BJ (cell line): ENCODE data around the gene TMEM14A. TPM values are rescaled to one million over a fixed set of nuclear protein-coding genes. Genes with fewer than 3 reads are reported as not detected.
"Not testable (repeated sequence)": the region's sequence is repeated elsewhere in the genome, so short reads cannot be mapped to it uniquely, and the experiment has no call there.

Source experiments
- CTCF ChIA-PET: fragments of 350-600 bp; formaldehyde crosslinking; extraction: SDS; loops from one replicate; lab custom pipeline; 2021; ENCODE audit warnings: antibody characterized with exemption, inconsistent platforms; lab: Yijun Ruan, JAX
- POLR2A ChIA-PET: fragments of 300-600 bp; sonication (Branson Sonifier 250); formaldehyde crosslinking; extraction: SDS; loops from one replicate; lab custom pipeline; 2021; ENCODE audit warnings: antibody characterized with exemption; lab: Charles Lee
- DNase-seq: peaks from one replicate; pipeline ENCODE4 v3.0.0-alpha.2; 2011; ENCODE audit warnings: low read depth
- H3K27me3 ChIP-seq: 2 replicates; pipeline ENCODE4 v1.6.0; 2011; ENCODE audit warnings: low read length; ENCODE audit not compliant: control insufficient read depth, insufficient read depth
- H3K36me3 ChIP-seq: 2 replicates; pipeline ENCODE4 v1.5.1; 2011; ENCODE audit warnings: low read length; ENCODE audit not compliant: control insufficient read depth, insufficient read depth
- H3K4me3 ChIP-seq: 2 replicates; pipeline ENCODE4 v1.5.1; 2011; ENCODE audit warnings: low read depth, mild to moderate bottlenecking, control low read depth, low read length
- CTCF ChIP-seq: IDR thresholded peaks from 2 replicates; pipeline ENCODE4 v1.5.1; 2011; ENCODE audit warnings: low read depth, mild to moderate bottlenecking, control low read depth, inconsistent platforms, low read length, moderate library complexity; ENCODE audit not compliant: insufficient read depth
- polyA plus RNA-seq: library from polyadenylated mRNA; depleted of rRNA; stranded (reverse); fragments of >200 nt; gene quantifications from 2 replicates; pipeline ENCODE4 v1.2.3, GENCODE V29; 2011

TMEM14A gene
- polyA plus RNA-seq, 1 experiment: 20.4 TPM

GRCh38 chr6:52654007-52654406 is 16.9 kb upstream of the TMEM14A start:
- Histone ChIP-seq H3K4me3 (no peak overlapping the region), H3K36me3 (no peaks in the 10 kb centered on the region), H3K27me3 (no peaks in the 10 kb centered on the region)
- CTCF ChIA-PET: interaction anchor here (0.7 to 4.3 kb wide), 3 partner anchors 8 to 154 kb away, joined by 3 to 52 read pairs (median 15); no protein-coding TSS in a partner anchor
- TF ChIP-seq CTCF: no peak
- DNase-seq: no peak
- POLR2A ChIA-PET: no interaction called here

DNA sequence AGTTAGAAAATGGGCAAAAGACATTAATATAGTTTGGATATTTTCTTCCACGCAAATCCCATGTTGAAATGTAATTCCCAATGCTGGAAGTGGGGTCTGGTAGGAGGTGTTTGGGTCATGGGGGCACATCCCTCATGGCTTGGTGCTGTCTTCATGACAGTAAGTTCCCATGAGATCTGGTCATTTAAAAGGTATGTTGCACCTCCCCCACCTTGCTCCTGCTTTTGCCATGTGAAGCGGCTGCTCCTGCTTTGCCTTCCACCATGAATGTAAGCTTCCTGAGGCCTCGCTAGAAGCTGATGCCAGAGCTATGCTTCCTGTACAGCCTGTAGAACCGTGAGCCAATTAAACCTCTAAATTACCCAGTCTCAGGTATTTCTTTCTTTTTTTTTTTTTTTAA is 16.3 kb upstream of the TMEM14A start:
- POLR2A ChIA-PET: no interaction called here
- CTCF ChIA-PET: interaction anchor here (4.3 kb wide), 1 partner anchor 7 kb away, joined by 52 read pairs; no protein-coding TSS in a partner anchor

DNA sequence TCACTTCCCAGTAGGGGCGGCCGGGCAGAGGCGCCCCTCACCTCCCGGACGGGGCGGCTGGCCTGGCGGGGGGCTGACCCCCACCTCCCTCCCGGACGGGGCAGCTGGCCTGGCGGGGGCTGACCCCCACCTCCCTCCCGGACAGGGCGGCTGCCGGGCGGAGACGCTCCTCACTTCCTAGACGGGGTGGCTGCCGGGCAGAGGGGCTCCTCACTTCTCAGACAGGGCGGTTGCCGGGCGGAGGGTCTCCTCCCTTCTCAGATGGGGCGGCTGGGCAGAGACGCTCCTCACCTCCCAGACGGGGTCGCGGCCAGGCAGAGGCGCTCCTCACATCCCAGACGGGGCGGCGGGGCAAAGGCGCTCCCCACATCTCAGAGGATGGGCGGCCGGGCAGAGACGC is 15.0 kb upstream of the TMEM14A start:
- H3K4me3 ChIP-seq, POLR2A ChIA-PET, H3K36me3 ChIP-seq, H3K27me3 ChIP-seq, CTCF ChIA-PET, DNase-seq: not testable (repeated sequence)

More for the DNA sequence above, 16.3 kb upstream of the TMEM14A start:
- no peak for TF ChIP-seq CTCF
- Histone ChIP-seq H3K4me3 (no peak overlapping the region), H3K27me3 (no peaks in the 10 kb centered on the region), H3K36me3 (no peaks in the 10 kb centered on the region)
- DNase-seq: no peak

DNA sequence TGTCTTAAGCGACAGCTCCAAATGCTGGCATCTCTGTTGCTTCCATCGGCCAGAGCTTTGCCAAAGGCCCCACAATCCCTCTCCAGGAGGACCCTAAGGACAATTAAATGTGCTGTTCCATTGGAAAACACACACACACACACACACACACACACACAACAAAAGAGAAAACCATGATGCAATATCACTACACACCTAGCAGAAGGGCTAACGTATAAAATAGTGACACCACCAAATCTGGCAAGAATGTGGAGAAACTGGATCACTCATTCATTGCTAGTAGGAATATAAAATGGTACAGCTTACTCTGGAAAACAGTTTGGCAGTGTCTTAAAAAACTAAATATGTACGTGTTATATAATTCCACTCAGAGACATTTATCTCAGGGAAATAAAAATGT is 13.0 kb upstream of the TMEM14A start:
- Histone ChIP-seq H3K36me3 (no peaks in the 10 kb centered on the region), H3K27me3 (no peaks in the 10 kb centered on the region), H3K4me3 (no peak overlapping the region)
- CTCF ChIA-PET: interaction anchor here (0.7 to 1.6 kb wide), 2 partner anchors 9 to 241 kb away, joined by 4 to 5 read pairs; no protein-coding TSS in a partner anchor
- TF ChIP-seq CTCF: no peak
- POLR2A ChIA-PET: no interaction called here
- no peak for DNase-seq

GRCh38 chr6:52661551-52661950 is 9.4 kb upstream of the TMEM14A start:
- Histone ChIP-seq H3K36me3 (no peaks in the 10 kb centered on the region), H3K27me3 (no peaks in the 10 kb centered on the region), H3K4me3 (no peak overlapping the region)
- DNase-seq: no peak
- ChIA-PET POLR2A (no interaction called here), CTCF (interaction anchor here (0.6 to 4.7 kb wide), 12 partner anchors 9 to 253 kb away, joined by 3 to 62 read pairs (median 12); partner anchors contain the start of genes EFHC1 and TRAM2)
- no peak for TF ChIP-seq CTCF

GRCh38 chr6:52662031-52662430 is 8.9 kb upstream of the TMEM14A start:
- no peak for TF ChIP-seq CTCF
- CTCF ChIA-PET: interaction anchor here (1.2 to 4.7 kb wide), 14 partner anchors 10 to 377 kb away, joined by 3 to 62 read pairs (median 10); partner anchors contain the start of genes EFHC1, MCM3 and TRAM2
- Histone ChIP-seq H3K27me3 (no peaks in the 10 kb centered on the region), H3K36me3 (no peaks in the 10 kb centered on the region), H3K4me3 (no peak overlapping the region)
- no peak for DNase-seq
- POLR2A ChIA-PET: no interaction called here
